Right renal cortex interstitium (tissue), 3 donors: ENCODE results near the gene TTC33. TPM values are rescaled to one million over a fixed set of nuclear protein-coding genes. Genes with fewer than 3 reads are reported as not detected.

Experiments used
- DNase-seq, 3 donors: peaks; one replicate each; pipeline ENCODE4 v3.0.0-alpha.2; 2013; ENCODE audit warnings: low read depth in 3 of 3, low spot score in 2 of 3
- polyA plus RNA-seq, 3 donors: library from polyadenylated mRNA; unstranded; fragments of 120-200 nt; gene quantifications; one replicate each; pipeline ENCODE4 v1.2.1, GENCODE V29; 2013; ENCODE audit not compliant: insufficient read length in 3 of 3

Gene TTC33
- polyA plus RNA-seq, 3 donors: 40.4 to 44.8 (median 44.1) TPM

DNA sequence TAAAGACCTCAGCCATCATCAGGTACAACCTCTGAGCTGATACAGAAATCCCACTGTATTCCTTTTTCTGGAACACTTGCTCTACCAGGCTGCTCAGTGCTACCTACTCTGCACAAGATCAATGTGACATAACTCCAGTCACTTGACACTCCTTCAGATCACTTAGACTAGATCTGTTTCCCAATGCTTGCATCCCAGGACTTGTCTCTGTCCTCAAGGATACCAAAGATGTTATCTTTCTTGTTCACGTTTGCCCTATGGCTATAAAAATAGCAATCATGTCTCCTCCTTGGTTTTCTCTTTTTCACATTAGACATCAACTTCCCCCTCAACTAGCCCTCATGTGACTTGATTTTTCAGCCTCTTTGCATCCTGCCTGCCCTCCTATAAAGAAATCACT, 264.1 kb downstream of the TTC33 start:
- no peak for DNase-seq

DNA sequence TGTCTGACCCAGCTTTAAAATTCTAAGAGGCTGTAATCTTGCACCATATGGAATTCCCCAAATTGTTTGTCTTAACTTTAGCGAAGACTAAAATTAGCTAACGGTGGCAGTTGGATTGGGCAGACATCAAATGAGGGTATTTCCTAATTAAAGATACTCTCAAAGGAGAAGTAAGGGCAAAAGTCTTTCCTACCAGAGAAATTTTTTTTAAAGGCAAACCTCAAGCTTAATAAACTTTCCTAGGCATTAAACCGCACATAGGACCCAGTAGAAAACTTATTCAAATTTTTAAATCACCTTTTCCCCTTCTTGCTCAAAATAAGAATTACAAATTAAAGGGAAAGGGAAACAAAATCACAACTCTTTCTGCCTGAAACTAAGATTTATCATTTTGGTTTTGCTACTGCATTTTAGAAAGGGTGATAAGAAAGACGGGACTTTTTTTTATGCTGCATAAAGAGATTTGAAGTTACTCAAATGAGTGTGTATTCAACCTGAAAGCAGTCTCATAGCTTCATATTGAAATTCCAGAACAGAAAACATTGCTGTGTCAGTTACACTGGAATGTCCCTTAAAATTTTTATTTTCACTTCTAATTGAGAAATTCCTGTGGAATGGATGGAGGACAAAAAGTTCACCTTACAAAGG, 265.2 kb downstream of the TTC33 start:
- DNase-seq: no peak

DNA sequence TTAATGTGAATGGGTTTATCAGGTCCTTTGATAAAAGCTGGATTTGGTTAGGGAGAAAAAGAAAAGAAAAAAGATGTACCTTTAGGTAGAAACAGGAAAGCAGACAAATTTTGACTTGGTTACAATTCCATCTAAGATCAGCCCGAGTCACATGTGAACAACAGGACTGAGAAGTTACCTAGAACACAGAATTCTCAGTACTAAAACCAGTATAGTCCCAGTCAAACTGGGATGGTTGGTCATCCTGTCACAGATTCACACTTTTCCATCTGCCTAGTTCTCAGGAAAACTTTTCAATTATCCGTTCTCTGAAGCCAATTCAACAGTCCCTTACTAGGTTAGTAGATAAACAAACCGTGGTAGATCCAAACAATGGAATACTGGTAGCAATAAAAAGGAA, 266.3 kb downstream of the TTC33 start:
- no peak for DNase-seq

DNA sequence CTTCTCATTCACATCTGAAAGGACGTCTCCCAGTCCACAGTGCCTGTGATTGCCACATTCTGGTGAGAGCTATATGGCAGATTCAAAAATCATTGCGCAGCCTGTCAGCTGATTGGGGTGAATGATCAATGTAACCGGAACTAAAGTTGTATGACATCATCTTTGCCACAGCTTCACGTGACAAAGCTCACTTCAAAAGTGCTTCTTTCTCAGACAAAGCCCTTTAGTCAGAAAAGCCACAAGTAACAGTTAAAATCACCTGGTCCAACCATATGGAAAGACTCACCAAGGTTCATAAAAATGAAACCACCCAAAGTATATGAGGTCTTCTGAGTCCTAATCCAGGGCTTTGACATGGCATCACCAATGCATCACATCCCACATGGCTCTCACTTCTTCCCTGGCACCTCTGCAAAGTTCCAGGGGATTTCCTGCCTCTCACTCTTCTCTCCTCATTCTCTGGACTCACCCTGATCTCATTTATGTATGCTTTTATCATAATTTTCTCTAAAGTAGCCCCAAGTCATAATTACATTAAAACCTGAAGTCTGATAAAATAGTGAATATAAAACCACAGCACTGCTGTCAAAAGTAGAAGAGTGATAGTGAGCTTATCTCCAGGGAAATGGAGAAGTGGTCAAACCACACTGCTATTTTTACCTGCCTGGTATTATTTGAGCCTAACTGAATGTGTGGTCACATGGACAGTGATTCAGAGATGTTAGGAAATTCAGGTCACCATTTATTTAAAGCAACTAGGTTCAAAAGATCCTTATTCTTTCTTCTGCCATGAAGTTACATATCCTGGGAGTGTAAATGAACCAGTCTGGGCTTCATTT, 269.1 kb downstream of the TTC33 start:
- DNase-seq: no peak

DNA sequence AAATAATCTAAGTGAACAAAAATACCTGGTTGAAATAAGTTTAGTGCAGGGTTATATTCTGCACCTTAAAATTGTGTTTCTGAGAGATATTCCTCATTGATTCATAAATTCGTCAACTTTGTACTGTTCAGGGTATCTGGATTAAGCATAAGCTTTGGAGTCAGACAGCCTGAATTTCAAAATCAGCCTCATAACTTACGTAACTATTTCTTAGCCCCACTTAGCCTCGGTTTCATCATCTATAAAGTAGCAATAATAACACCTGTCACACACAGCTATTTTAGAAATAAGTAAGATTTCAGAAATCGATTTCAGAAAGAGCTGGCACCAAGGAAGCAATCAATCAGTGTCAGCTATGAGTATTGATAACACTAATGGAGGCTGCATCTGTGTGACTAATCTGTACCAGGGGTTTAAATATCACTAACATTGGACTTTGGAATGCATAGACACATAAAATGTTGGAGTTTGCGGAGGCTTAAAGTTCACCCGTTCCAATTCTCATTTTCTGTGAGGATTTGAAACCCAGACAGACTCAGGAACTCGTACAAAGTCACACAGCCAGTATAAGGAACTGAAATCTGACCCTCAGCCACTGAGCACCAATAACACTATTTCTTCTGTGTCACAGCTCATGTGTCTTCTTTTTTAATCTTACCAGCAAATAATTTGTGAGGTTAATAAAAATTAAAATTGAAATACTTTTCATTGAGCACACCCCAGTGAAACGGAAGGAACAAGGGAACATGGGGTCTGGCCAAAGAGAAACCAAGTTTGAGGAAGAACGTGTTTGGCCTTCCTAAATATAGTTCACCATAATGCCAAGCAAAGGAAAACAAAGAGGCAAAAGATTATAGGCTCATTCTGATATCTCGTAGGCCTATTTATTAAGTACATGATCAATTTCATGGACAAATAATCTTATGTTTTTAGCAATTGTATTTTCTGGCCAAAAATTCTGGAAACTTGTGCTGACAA, 270.5 kb downstream of the TTC33 start:
- DNase-seq: no peak

DNA sequence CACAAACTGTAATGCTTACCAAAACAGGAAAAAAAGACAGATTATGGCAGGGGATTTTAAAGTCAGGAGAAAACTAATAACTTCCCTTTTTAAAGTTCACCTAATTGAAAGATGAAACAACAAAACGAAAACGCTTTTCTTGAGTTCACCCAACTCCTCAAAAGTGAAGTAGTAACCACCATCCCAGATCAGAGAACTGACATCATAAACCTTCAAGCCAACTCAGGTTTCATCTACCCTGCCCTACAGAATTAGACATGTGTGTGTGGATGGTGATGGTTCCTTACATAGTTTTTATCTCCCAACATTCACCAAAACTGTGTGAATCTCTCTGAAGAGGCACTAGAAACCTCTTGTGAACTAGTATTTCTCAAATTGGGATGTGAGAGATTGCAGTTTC, 271.3 kb downstream of the TTC33 start:
- no peak for DNase-seq

DNA sequence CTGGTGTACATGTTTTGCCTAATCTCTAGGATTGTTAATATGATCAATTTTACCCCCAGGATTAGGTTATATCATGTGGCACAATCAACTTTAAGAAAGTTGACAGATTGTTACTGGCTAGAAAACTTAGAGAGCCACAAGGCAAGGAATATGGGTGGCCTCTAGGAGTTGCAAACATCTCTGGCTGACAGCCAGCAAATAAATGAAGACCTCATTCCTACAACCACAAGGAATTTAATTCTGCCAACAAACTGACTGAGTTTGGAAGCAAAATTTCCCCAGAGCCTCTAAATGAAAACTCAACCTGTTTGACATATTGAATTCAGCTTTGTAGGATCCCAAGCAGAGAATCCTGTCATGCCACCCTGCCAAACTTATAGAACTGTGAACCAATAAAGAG, 272.4 kb downstream of the TTC33 start:
- DNase-seq: no peak

DNA sequence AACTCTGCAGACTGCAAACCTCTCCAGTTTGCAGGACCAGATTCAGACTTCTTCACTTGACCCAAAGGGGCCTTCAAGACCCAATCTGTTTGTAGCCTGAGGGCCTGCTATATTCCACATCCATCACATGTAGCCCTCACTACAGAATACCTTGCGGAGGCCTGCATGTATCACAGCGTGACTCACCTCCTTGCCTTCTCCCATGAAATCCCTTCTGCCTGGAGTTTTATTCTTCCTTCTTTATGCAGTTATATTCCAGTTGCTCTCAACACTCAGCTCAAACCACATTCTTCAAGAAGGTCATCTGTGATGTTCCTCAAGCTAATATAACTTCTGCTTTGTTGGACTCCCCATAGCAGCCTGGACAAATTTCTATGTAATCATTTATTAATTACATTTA, 274.5 kb downstream of the TTC33 start:
- no peak for DNase-seq

DNA sequence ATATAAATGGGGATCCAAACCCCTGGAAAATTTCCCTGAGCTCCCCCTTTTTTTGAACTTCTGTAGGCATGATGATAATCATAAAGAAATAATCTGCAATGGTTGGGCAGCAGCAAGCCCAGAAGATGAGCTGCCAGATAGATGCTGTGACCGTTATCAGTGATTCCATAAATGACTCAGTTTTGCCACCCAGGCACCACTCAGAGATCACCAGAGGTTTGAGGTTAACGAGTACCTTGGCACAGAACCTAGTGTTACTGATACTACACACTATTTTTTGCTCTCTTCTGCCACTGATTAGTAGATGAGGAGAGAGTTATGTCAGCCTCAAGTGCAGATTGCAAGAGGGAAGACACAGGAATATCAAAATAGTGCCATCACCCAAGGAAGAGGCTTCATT, 275.4 kb downstream of the TTC33 start:
- DNase-seq: no peak

DNA sequence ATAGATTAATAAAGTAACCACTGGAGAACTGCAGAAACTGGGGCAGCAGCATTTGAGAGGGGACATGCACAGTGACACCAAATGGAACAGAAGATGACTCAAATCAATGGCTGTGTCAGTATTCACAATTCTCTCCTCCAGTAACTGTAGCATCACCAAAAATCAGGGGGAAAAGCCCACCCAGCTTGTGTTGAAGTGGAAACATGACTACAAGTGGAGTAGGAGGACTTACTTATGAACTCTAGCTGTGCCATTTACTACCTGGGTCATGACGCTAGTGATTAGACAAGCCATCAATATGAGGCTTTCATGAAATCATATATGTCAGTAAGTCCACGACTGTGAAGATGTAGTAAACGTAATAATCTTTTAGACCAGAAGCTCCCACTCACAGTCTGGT, 275.8 kb downstream of the TTC33 start:
- DNase-seq: no peak

DNA sequence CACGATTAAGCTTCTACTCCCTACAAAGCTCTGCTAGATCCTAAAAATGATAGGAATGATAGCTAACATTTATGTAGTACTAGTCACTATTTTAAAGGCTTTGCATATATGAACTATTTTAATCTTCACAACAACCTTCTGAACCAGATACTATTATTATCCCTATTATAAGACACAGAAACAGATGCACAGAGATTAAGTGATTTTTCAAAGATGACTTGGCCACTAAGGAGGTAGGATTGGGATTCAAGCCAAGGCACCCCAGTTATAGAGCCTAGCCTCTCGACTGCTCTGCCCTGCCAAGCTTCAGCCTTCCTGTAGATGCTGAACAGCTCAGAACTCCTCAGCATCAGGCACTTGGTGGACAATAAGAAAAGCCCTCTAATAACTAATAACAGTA, 277.0 kb downstream of the TTC33 start:
- DNase-seq: no peak

DNA sequence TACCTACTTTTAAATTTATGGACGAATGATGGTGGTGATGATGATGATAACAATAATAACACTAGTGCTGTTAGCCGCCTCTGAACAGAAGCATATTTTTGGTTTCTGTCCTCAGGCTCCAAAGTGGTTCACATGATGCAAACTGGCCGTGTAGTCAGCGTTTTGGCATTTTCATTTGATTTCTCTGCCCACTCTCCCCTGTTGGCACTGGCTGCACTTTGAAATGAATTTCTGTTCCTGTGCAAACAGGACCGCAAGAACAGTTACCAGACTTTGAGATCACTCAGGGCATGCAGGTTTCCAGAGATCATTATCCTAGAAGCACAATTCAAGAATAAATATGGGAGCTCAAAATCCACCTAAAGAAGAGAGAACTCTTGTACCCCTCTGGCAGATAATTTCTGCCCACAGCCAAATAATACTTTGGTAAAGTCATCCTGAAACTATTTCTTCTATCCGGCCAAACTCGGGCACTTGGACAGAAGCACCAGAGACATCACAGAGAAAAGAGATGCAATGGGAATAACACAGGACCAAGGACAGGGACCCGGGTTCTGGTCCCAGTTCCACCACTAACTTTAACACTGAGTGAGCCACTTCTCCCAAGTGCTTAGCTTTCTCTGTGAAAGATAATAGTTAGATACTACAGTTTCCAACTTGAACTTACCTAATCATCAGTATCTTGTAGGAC, 277.8 kb downstream of the TTC33 start:
- DNase-seq: no peak

DNA sequence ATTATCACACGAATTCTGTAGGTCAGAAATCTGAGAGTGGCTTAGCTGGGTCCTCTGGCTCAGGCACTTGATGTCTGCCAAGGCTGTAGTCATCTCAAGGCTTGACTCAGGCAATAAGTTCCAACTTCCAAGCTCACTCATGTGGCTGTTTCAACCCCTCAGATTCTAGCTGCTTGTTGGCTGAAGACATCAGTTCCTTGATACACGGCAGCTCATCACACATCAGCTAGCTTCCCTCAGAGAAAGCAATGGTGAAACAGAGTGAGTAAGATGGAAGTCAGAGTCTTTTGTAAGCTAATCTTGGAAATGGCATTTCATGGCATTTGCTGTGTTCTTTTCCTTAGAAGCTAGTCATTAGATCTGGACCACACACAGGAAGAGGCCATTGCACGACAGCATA, 280.2 kb downstream of the TTC33 start:
- no peak for DNase-seq

DNA sequence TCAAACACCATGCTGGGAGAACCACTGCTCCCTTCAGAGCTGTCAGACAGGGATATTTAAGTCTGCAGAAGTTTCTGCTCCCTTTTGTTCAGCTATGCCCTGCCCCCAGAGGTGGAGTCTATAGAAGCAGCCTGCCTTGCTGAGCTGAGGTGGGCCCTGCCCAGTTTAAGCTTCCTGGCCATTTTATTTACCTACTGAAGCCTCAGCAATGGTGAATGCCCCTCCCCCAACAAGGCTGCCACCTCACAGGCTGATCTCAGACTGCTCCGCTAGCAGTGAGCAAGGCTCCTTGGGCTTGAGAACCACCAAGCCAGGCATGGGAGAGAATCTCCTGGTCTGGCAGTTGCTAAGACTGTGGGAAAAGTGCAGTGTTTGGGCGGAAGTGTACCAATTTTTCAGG, 281.5 kb downstream of the TTC33 start:
- DNase-seq: no peak

DNA sequence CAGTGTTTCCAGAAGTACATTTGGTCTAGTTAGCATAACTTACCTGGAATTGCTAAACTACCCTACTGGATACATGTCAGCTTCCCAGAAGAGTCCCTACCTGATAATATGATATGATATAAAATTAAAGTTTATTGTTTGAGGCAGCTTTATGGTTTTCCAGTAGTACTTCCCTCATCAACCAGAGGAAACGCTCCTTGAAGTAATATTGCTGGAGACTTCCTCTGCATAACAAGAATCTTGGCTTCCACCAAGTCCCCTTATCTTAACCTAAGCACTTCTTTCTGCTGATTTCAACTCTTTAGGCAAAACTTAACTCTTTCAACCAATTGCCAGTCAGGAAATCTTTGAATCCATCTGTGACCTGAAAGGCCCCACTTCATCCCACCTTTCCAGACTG, 290.3 kb downstream of the TTC33 start:
- no peak for DNase-seq

DNA sequence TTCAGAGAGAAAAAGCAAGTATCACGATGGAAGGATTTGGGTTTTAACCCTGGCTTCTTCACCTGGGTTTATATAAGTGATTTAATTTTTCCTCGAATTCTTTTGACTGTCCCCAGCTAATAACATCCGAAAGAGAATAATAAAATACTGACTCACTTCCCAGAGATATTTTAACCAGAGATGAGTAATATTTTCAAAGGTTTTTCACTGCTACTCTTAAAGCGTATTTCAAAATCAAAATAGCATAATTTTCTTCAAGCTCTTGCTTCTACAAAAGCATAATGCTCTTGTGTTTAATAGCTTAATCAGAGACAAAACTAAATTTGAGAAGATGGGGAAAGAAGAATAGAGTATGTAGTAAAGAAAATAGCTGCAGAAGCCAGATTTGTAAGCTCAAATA, 291.2 kb downstream of the TTC33 start:
- DNase-seq: no peak

Other genes starting within 250 kb of the TTC33 start
- 10 to 100 TPM in 2 of 3 donors, 1 to 10 TPM in 1; 9.5 to 14.3 (median 12.2) TPM for gene PTGER4, start 76.0 kb downstream of the TTC33 start, polyA plus RNA-seq
- gene PRKAA1, start 42.4 kb upstream of the TTC33 start, polyA plus RNA-seq: 10 to 100 TPM; 76.0 to 81.4 (median 80.8) TPM
- gene RPL37, start 79.3 kb upstream of the TTC33 start, polyA plus RNA-seq: 1,000 to 10,000 TPM; 2,117 to 2,258 (median 2,192) TPM
- 1 to 10 TPM; 3.2 to 3.4 (median 3.3) TPM for gene CARD6, start 85.4 kb upstream of the TTC33 start, polyA plus RNA-seq
- gene C7, start 153.5 kb upstream of the TTC33 start, polyA plus RNA-seq: 100 to 1,000 TPM; 179 to 208 (median 206) TPM